Activated T-cell treated with anti-CD3 and anti-CD28 coated beads, Interleukin-2, amount 50 U/mL, for 1 hour (primary cell): Measurements from ENCODE around the gene FAM228A.

Source experiments
- DNase-seq: peaks from one replicate; pipeline ENCODE4 v3.0.0-alpha.2; 2020

Gene FAM228A

DNA sequence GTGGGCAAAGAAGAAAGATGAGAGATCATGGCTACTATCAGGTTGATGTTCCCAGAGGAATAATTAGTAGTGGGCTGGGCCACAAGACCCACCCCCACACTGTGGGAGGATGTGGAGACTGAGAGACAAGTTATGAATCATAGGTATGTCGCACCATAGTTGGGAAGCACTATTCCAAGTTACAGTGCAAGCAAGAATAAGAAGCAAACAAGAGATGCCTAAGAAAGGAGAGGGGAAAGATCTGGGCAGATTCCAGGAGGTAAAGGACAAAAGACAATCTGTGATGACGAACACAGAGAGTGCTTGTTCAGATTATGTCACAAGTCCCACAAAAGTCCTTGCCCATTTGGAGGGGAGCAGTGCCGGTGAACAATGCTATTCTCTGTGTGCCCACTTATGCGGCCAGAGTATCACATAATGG is 56.6 kb downstream of the FAM228A start:
- DNase-seq = no peak

DNA sequence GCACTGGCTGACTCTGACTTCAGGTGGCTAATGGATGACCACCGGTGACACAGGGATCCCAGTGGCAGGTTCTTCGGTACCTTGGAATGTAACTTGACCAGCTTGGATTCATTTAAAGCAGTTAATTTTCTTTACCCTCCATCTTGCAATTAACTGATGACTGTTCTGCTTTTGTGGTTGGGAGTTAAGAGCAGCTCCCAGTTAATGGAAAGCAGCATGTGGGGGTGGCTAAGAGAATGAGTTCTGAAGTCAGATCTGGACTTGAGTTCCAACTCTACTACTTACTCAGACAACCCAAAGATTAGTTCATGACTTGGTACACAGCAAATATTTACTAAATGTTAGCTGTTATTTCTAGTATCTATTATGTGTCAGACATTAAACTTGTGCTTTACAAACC is 58.5 kb downstream of the FAM228A start:
- no peak for DNase-seq

DNA sequence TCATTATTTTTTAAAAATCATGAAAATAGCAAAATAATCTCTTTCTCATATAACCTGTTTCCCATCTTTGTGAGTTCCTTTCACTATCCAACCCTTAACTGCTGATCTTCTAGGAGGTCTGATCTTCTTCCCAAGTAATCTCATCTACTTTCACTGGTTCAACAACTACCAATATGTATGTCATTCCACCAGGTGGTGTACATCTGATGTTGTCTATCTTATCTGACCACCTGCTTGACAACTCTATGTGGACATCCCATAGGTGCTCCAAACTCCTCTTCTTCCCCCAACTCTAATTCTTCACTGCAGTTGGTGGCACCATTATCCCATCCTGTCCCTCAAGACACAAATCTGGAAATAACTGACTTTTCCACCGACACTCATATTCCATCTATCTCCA is 62.5 kb downstream of the FAM228A start:
- DNase-seq = no peak

DNA sequence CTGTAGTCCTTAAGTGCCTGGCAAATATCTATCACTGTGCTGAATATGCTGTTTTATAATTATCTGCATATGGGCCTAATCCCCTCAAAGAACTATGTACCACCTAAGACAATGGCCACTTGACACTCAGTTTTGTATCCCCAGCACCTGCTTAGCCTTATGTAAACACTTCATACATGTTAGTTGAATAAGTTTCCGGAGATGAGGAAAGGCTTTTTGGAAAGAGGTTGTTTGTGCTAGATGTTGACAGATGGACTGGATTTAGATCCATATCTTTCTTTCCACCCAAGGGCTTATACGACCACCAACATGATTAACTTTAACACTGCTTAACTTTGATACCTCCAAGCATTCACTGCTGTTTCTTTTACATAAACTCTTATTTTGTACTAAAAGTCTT is 63.3 kb downstream of the FAM228A start:
- no peak for DNase-seq

DNA sequence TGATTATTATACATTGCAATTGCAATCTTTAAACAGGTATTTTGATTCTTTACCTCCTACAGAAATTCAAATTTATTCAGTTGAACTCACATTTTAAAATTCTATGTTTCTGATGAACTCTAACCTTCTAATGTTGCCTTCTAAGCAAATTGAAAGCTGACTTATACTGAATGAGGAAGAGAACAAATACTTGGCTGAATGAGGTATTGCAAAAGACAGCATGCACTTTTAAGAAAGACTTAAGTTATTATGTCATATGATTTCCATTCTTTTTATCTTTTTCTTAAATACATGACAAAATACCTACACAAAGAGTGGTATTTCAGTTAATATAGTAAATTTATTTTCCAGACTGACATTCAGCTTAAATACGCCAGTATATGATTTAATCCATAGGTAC is 64.7 kb downstream of the FAM228A start:
- DNase-seq = no peak
